DMS 273 (cell line): ENCODE measurements around the gene LMAN2L.
A peak's percentile ranks its signal among the peaks of the same experiment; 100 is the strongest.
"Not testable (repeated sequence)": the region's sequence is repeated elsewhere in the genome, so short reads cannot be mapped to it uniquely, and the experiment has no call there.

Experiments
- DNase-seq: peaks from one replicate; lab custom pipeline; 2025; ENCODE audit not compliant: unreplicated experiment; lab: John Stamatoyannopoulos, UW

LMAN2L gene

GRCh38 chr2:96687711-96688640 is 51.9 kb downstream of the LMAN2L start:
- no peak for DNase-seq

- no peak for DNase-seq
Measured at GRCh38 chr2:96687266-96687665, 52.6 kb downstream of the LMAN2L start.

- DNase-seq, result peak; percentile 92
Measured at GRCh38 chr2:96685577-96686459, 54.0 kb downstream of the LMAN2L start.

- peak; percentile 53 for DNase-seq
Measured at GRCh38 chr2:96684883-96685576, 54.8 kb downstream of the LMAN2L start.

GRCh38 chr2:96683972-96684820 is 55.7 kb downstream of the LMAN2L start:
- DNase-seq, result no peak

- no peak for DNase-seq
Measured at GRCh38 chr2:96683307-96683706, 56.6 kb downstream of the LMAN2L start.

DNA sequence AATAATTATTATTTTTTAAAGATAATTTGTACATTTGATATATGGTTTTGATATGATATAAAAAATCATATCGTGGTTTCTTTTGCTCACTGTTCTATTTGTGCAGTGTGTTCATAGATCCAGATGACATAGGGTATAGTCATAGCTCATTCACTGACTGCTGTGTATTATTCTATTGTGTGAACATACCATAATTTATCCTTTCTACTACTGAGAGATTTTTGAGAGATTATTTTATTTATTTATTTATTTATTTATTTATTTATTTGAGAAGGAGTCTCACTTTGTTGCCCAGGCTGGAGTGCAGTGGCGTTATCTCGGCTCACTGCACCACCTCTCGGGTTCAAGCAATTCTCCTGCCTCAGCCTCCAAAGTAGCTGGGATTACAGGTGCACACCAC is 58.3 kb downstream of the LMAN2L start:
- no peak for DNase-seq

- DNase-seq, result no peak
Measured at GRCh38 chr2:96680561-96681141, 59.2 kb downstream of the LMAN2L start.

GRCh38 chr2:96679848-96680247 is 60.0 kb downstream of the LMAN2L start:
- no peak for DNase-seq

DNA sequence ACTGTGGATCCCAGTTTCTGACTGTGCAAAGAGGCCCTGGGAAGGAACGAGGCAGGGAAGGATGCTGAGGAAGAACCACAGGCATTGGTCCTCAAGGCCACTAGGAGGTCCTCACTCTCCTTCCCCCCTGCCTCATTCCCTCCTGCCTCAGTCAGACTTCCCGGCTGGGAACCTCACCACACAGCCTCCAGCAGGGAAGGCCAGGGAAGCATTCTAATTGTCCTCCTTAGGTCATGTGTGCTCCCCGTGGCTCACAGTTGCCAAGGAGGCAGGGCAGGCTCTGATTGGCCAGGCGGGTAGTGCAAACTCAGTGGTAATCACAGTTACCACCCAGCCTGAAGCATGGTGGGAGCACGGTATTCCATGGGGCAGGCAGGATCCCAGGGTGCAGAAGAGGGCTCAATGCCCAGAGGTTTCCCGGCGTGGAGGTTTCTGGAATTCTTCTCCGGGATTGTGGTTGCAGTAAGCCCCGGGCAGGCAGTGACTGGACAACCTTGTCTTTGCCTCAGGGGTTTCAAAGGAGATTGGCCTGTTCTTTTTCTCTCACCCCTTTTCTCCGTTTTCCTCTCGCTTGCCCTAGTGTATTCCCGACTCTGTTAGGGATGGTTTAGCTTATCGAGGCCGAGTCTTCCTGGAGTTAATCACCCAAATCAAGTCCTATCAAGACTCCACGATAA is 70.2 kb downstream of the LMAN2L start:
- no peak for DNase-seq

GRCh38 chr2:96668771-96669170 is 71.1 kb downstream of the LMAN2L start:
- DNase-seq, result no peak

- DNase-seq, result not testable (repeated sequence)
Measured at GRCh38 chr2:96665717-96666116, 74.1 kb downstream of the LMAN2L start.

DNA sequence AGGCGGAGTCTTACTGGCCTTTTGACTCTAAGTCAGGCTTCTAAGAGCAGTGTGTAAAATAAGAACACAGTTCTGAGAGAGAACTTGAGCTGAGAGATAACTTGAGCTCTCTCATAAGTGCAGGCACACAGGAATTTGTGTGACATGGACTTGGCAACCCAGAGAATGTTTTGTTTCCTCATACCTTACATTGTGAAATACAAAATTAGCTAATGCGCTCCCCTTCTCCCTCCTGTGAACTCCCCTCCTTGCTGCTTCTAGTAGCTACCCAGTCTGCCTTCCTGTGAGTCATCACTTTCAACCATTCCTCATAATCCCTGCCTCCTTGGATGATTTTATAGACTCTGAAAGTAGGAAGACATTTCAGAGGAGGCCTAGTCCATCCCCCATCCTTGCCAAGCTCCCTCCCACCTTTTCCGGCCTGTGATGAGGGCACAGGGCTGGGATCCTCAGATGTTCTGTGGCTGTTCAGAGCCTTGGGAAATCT is 74.7 kb downstream of the LMAN2L start:
- no peak for DNase-seq

- no peak for DNase-seq
Measured at GRCh38 chr2:96664366-96664925, 75.4 kb downstream of the LMAN2L start.

DNA sequence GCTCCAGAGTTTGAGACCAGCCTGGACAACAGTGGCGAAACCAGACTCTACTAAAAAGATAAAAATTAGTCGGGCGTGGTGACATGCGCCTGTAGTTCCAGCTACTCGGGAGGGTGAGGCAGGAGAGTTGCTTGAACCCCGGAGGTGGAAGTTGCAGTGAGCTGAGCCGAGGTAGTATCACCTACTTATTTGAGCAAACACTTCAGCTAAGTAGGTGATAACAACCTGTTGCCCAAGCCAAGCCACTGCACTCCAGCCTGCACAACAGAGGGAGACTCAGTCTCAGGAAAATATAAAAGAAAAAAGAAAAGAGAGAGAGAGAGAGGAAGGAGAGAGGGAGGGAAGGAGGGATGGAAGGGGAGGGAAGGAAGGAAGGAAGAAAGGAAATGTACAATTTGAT is 76.0 kb downstream of the LMAN2L start:
- DNase-seq, result no peak

DNA sequence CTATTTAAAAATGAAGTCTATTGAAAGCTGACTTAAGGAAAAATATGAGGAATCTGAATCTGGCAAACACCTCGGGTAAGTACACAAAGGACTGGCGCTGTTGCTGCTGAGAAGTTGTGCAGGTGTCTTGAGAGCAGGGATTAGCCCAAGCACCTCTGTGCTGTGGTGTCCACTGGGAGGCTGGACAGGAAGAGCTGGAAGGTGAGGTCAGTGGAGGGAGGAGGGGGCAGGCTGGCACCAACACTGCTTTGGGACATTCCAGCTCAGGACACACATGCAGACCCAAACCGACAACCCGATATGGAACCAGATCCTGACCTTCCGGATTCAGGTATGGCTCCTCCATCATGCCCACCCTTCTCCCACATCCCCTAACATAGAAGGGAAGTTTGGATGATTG is 76.7 kb downstream of the LMAN2L start:
- DNase-seq, result no peak

GRCh38 chr2:96662360-96662759 is 77.5 kb downstream of the LMAN2L start:
- DNase-seq, result no peak

- no peak for DNase-seq
Measured at GRCh38 chr2:96661324-96661723, 78.5 kb downstream of the LMAN2L start.

DNA sequence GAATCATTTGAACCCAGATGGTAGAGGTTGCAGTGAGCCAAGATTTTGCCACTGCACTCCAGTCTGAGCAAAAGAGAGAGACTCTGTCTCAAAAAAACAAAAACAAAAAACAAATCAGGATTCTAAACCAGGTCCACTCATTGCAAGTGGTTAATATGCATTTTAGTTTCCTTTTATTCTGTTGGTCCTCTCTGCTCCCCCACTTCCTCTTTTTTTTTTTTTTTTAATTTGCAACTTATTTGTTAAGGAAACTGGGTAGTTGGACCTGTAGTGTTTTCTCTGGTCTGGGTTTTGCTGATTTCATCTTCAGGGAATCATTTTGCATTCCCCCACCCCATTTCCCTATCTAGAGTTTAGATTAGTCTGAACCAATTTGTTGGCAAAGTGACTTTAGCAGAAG is 83.3 kb downstream of the LMAN2L start:
- no peak for DNase-seq
